ENCODE data around the gene MARK4.
"Not testable (repeated sequence)": the region's sequence is repeated elsewhere in the genome, so short reads cannot be mapped to it uniquely, and the experiment has no call there.

Gene MARK4

DNA sequence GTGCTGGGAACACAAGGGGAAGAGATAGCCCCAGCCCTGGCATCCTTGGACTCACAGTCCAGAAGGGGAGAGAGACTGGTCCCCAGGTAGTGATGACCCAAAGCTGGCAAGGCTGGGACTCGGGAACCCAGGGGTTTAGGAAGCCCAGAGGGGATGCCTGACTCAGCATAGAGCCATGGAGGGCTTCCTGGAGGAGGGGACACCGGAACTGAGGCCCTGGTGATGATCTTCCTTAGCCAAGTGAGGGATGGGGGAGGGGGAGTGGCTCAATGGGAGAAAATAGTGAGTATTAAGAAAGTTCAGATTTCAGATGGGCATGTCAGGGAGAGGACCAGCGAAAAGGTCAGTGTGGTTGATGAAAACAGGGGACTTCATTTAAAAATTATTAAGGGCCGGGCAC lies 32.6 kb upstream of the MARK4 start:
- no peak overlapping the region for H3K4me3 ChIP-seq (ENCODE audit: extremely low read depth, insufficient read depth, low read length, poor library complexity, severe bottlenecking)
- WGBS, 2 experiments (ENCODE audit: insufficient coverage in 2 of 2), result 72 to 74% methylated on average over 4 of the region's 4 CpGs
- H3K27ac ChIP-seq (ENCODE audit: low read depth, low read length, severe bottlenecking), result no peak overlapping the region
- H3K9me3 ChIP-seq (ENCODE audit: control insufficient read depth, low read length), result no peaks in the 10 kb centered on the region
- peaks cover 50% of the 10 kb centered on the region for H3K36me3 ChIP-seq (ENCODE audit: control insufficient read depth, insufficient read depth, low read length)
- no peaks in the 10 kb centered on the region for H3K4me1 ChIP-seq (ENCODE audit: control insufficient read depth, insufficient read depth, low read length, poor library complexity, severe bottlenecking)

DNA sequence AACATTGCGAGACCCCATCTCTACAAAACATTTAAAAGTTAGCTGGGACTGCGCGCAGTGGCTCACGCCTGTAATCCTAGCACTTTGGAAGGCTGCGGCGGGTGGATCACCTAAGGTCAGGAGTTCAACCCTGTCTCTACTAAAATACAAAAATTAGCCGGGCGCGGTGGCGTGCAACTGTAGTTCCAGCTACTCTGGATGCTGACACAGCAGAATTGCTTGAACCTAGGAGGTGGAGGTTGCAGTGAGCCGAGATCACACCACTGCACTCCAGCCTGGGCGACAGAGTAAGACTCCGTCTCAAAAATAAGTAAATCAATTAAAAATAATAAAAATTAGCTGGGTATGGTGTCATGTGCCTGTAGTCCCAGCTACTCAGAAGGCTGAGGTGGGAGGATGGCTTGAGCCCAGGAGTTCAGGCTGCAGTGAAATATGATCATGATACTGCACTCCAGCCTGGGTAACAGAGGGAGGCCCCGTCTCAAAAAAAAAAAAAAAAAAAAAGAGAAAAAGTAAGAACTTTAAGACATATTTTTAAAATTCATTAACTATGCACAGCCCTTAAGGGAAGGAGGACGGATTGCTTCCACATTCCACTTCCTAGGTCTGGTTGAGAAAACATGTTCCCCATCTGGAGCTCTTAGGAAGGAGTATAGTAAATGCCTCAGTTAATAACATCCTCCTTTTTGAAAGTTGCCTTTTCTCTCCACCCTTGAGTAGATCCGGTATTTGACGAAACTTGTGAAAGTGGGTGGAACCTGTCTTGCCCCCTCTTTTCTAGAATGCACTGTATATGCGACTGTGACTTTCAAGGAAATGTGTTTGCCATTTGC lies 31.9 kb upstream of the MARK4 start:
- Histone ChIP-seq H3K27ac (ENCODE audit: low read depth, low read length, severe bottlenecking) (no peak overlapping the region), H3K4me1 (ENCODE audit: control insufficient read depth, insufficient read depth, low read length, poor library complexity, severe bottlenecking) (no peaks in the 10 kb centered on the region), H3K36me3 (ENCODE audit: control insufficient read depth, insufficient read depth, low read length) (peaks cover 48% of the 10 kb centered on the region), H3K9me3 (ENCODE audit: control insufficient read depth, low read length) (no peaks in the 10 kb centered on the region), H3K4me3 (ENCODE audit: extremely low read depth, insufficient read depth, low read length, poor library complexity, severe bottlenecking) (no peak overlapping the region)
- 90 to 92% methylated on average over 6 to 11 of the region's 18 CpGs for WGBS, 2 experiments (ENCODE audit: insufficient coverage in 2 of 2)

DNA sequence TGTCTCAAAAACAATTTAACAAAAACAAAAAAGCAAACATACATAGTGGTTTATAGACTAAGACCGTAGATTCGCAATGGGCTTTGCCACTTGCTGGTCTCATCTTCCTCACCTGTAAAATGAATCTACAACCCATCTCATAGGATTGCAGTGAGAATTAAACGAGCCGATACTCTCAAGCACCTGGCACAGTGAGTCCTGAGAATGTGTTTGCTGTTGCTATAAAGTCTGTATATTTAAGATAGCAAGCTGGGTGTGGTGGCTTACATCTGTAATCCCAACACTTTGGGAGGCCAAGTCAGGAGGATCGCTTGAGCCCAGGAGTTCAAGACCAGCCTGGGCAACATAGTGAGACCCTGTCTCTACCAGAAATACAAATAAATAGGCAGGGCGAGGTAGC lies 28.3 kb upstream of the MARK4 start:
- no peak overlapping the region for H3K27ac ChIP-seq (ENCODE audit: low read depth, low read length, severe bottlenecking)
- no peak overlapping the region for H3K4me3 ChIP-seq (ENCODE audit: extremely low read depth, insufficient read depth, low read length, poor library complexity, severe bottlenecking)
- H3K9me3 ChIP-seq (ENCODE audit: control insufficient read depth, low read length), result no peaks in the 10 kb centered on the region
- no peaks in the 10 kb centered on the region for H3K4me1 ChIP-seq (ENCODE audit: control insufficient read depth, insufficient read depth, low read length, poor library complexity, severe bottlenecking)
- 82 to 94% methylated on average over 3 to 5 of the region's 6 CpGs for WGBS, 2 experiments (ENCODE audit: insufficient coverage in 2 of 2)
- peaks cover 53% of the 10 kb centered on the region for H3K36me3 ChIP-seq (ENCODE audit: control insufficient read depth, insufficient read depth, low read length)

DNA sequence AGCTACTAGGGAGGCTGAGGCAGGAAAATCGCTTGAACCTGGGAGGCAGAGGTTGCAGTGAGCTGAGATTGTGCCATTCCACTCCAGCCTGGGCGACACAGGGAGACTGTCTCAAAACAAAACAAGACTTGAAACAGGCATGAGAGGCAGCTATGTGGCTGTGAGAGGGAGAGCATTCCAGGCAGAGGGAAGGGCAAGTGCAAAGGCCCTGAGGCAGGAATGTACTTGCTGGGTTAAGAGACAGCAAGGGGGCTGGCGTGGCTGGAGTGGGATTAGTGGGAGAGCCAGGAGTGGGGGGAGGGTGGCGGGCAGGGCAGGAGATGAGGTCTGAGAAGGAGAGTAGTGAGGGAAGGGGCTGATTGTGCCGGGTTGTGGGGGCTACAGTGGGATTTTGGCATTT lies 27.2 kb upstream of the MARK4 start:
- WGBS, 2 experiments (ENCODE audit: insufficient coverage in 2 of 2), result 94 to 97% methylated on average over 4 to 5 of the region's 5 CpGs
- H3K9me3 ChIP-seq (ENCODE audit: control insufficient read depth, low read length), result no peaks in the 10 kb centered on the region

DNA sequence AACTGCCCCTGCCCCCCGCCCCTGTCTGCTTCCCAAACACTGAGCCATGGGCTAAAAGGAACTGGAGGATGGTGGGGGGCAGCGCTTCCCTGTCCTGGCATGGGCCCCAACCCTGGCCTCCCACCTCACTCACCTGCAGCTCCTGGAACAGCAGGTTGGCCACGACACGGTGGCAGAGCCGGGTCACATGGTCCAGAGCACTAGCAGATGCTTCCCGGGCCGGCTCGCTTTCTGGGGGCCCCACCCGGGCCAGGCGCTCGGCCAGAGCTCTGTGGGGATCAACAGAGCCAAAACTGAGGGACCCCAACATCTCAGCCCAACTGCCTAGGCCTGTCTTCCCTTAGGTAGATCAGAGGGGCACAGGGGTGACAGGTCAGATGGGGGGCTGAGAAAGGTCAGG lies 26.4 kb upstream of the MARK4 start:
- no peaks in the 10 kb centered on the region for H3K9me3 ChIP-seq (ENCODE audit: control insufficient read depth, low read length)
- whole genome bisulfite sequencing, 2 experiments (ENCODE audit: insufficient coverage in 2 of 2), result 90% methylated on average over 10 of the region's 11 CpGs; no CpG with 5 or more reads in 1 of the 2 experiments
- no peak overlapping the region for H3K4me3 ChIP-seq (ENCODE audit: extremely low read depth, insufficient read depth, low read length, poor library complexity, severe bottlenecking)

More for the DNA sequence above, 27.2 kb upstream of the MARK4 start:
- Histone ChIP-seq H3K4me3 (ENCODE audit: extremely low read depth, insufficient read depth, low read length, poor library complexity, severe bottlenecking) (no peak overlapping the region), H3K27ac (ENCODE audit: low read depth, low read length, severe bottlenecking) (no peak overlapping the region), H3K4me1 (ENCODE audit: control insufficient read depth, insufficient read depth, low read length, poor library complexity, severe bottlenecking) (no peaks in the 10 kb centered on the region), H3K36me3 (ENCODE audit: control insufficient read depth, insufficient read depth, low read length) (peaks cover 56% of the 10 kb centered on the region)

DNA sequence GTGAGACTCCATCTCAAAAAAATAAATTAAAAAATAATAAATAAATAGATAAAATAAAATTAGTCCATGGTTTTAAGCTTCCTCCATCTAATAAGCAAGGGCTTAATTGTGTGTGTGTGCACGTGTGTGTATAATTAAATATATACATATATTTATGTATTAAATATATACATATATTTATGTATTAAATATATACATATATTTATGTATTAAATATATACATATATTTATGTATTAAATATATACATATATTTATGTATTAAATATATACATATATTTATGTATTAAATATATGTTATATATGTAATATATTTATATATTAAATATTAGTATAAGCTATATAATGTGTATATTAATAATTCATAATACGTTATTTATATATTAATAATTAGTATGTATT lies 22.0 kb upstream of the MARK4 start:
- H3K27ac ChIP-seq (ENCODE audit: low read depth, low read length, severe bottlenecking); H3K9me3 ChIP-seq (ENCODE audit: control insufficient read depth, low read length); H3K4me3 ChIP-seq (ENCODE audit: extremely low read depth, insufficient read depth, low read length, poor library complexity, severe bottlenecking): not testable (repeated sequence)
- H3K36me3 ChIP-seq (ENCODE audit: control insufficient read depth, insufficient read depth, low read length), result peaks cover 59% of the 10 kb centered on the region
- H3K4me1 ChIP-seq (ENCODE audit: control insufficient read depth, insufficient read depth, low read length, poor library complexity, severe bottlenecking), result peaks cover 11% of the 10 kb centered on the region
- WGBS, 2 experiments (ENCODE audit: insufficient coverage in 2 of 2), result no CpG with 5 or more reads among the region's 2 CpGs

More for the DNA sequence above, 26.4 kb upstream of the MARK4 start:
- Histone ChIP-seq H3K4me1 (ENCODE audit: control insufficient read depth, insufficient read depth, low read length, poor library complexity, severe bottlenecking) (no peaks in the 10 kb centered on the region), H3K36me3 (ENCODE audit: control insufficient read depth, insufficient read depth, low read length) (peaks cover 52% of the 10 kb centered on the region), H3K27ac (ENCODE audit: low read depth, low read length, severe bottlenecking) (no peak overlapping the region)

DNA sequence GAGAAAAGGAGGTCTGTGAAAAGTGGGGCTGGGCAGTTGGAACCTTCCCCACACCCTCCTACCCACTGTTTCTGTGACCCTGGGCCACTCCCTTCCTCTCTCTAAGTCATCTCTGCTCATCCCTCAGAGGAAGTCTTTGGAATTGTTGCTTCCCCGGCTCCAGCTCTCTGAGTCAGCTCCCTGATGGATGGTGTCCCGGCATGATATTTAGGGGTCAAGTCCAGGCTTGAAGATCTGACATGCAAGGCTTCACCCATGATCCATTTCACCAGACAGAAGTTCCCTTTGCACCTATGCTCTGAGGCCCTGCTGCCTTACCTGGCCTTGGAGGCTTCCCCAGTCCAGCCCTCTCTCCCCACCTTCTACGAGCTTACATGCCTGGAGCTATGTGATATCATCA lies 19.2 kb upstream of the MARK4 start:
- H3K27ac ChIP-seq (ENCODE audit: low read depth, low read length, severe bottlenecking), result no peak overlapping the region
- peaks cover 47% of the 10 kb centered on the region for H3K36me3 ChIP-seq (ENCODE audit: control insufficient read depth, insufficient read depth, low read length)
- H3K4me1 ChIP-seq (ENCODE audit: control insufficient read depth, insufficient read depth, low read length, poor library complexity, severe bottlenecking), result peaks cover 11% of the 10 kb centered on the region
- H3K4me3 ChIP-seq (ENCODE audit: extremely low read depth, insufficient read depth, low read length, poor library complexity, severe bottlenecking), result no peak overlapping the region
- no peaks in the 10 kb centered on the region for H3K9me3 ChIP-seq (ENCODE audit: control insufficient read depth, low read length)
- 89% methylated on average over 3 of the region's 3 CpGs for WGBS, 2 experiments (ENCODE audit: insufficient coverage in 2 of 2)

DNA sequence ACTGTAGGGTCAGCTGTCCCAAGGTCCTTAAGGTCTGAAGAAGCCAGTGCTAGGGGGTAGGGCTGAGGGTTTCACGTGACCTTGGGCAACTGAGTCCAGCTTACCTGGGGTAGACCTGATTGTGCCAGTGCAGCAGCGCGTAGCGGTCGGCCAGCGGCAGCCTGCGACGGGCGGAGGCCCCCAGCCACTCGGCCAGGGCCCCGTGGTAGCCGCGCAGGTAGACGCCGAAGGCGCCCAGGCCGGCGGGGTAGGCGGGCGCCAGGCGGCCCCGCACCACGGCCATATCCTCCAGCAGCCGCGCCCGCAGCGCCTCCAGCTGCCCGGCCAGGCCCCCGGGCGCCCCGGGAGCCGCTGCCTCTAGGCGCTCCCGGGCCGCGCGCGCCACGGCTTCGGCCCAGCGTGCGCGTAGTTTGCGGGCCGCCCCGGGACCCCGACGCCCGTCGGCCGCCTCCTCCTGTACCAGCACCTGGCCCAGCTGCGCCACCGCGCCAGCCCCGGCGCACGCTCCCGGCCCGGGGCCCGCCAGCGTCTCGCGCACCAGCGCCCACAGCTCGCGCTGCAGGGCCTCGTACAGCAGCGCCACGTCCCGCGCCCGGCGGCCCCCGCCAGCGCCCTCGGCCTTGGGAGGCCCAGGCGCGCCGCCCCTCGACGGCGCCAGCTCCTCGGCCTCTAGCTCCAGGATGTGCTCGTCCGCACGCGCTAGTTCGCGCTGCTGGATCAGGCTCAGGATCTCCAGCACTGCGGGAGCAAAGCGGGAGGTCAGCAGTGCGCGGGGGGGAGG lies 16.8 kb upstream of the MARK4 start:
- Histone ChIP-seq H3K4me3 (ENCODE audit: extremely low read depth, insufficient read depth, low read length, poor library complexity, severe bottlenecking) (no peak overlapping the region), H3K36me3 (ENCODE audit: control insufficient read depth, insufficient read depth, low read length) (peaks cover 50% of the 10 kb centered on the region), H3K4me1 (ENCODE audit: control insufficient read depth, insufficient read depth, low read length, poor library complexity, severe bottlenecking) (peaks cover 11% of the 10 kb centered on the region), H3K9me3 (ENCODE audit: control insufficient read depth, low read length) (no peaks in the 10 kb centered on the region), H3K27ac (ENCODE audit: low read depth, low read length, severe bottlenecking) (no peak overlapping the region)
- WGBS, 2 experiments (ENCODE audit: insufficient coverage in 2 of 2), result 96% methylated on average over 56 to 93 of the region's 93 CpGs

DNA sequence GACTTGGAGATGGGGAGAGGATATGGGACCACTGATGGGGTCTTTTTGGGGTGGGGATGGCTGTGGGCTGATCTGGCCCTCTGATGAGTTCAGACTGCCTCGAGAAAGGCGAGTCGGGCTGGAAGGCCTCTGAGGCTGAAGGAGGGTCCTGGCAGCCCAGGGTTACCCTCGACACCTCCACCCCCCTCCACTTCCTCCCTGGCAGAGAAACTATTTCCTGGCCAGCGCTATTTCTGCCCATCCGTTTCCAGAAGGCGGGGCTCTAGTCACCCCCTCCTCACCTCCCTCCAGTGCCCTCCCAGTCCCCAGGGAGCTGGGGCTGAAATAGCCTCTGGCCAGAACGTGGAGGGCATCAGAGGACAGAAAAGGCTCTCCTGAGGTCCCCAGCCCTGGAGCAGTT lies 15.6 kb upstream of the MARK4 start:
- no peak overlapping the region for H3K4me3 ChIP-seq (ENCODE audit: extremely low read depth, insufficient read depth, low read length, poor library complexity, severe bottlenecking)
- H3K27ac ChIP-seq (ENCODE audit: low read depth, low read length, severe bottlenecking), result no peak overlapping the region
- H3K4me1 ChIP-seq (ENCODE audit: control insufficient read depth, insufficient read depth, low read length, poor library complexity, severe bottlenecking), result peaks cover 11% of the 10 kb centered on the region
- peaks cover 50% of the 10 kb centered on the region for H3K36me3 ChIP-seq (ENCODE audit: control insufficient read depth, insufficient read depth, low read length)
- WGBS, 2 experiments (ENCODE audit: insufficient coverage in 2 of 2), result 43% methylated on average over 7 of the region's 8 CpGs; no CpG with 5 or more reads in 1 of the 2 experiments
- H3K9me3 ChIP-seq (ENCODE audit: control insufficient read depth, low read length), result no peaks in the 10 kb centered on the region

DNA sequence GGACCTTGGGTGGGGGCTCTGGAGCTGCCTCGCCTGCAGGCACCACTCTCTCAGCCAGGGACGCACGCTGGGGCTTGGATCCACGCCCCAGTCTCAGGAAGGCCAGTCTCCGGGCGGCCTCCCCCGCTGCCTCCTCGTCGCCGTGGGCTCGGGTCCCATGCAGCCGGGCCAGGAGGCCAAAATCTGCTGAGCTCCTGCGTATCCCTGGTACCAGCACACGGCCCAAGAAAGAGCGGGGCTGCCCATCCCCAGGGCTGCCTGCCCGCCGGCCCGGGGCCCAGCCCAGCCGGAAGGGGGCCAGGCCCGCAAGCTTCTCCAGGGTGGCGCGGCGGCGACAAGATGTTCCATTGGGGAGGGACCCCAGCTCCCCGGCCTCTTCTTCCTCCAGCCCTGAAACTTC lies 12.5 kb upstream of the MARK4 start:
- Histone ChIP-seq H3K36me3 (ENCODE audit: control insufficient read depth, insufficient read depth, low read length) (peaks cover 31% of the 10 kb centered on the region), H3K9me3 (ENCODE audit: control insufficient read depth, low read length) (no peaks in the 10 kb centered on the region), H3K4me1 (ENCODE audit: control insufficient read depth, insufficient read depth, low read length, poor library complexity, severe bottlenecking) (peaks cover 19% of the 10 kb centered on the region), H3K4me3 (ENCODE audit: extremely low read depth, insufficient read depth, low read length, poor library complexity, severe bottlenecking) (no peak overlapping the region), H3K27ac (ENCODE audit: low read depth, low read length, severe bottlenecking) (no peak overlapping the region)
- 94 to 97% methylated on average over 25 of the region's 25 CpGs for WGBS, 2 experiments (ENCODE audit: insufficient coverage in 2 of 2)
